Measurements from ENCODE around the gene MTCH2. TPM values are rescaled to one million over a fixed set of nuclear protein-coding genes. Genes with fewer than 3 reads are reported as not detected.

MTCH2 gene
- polyA plus RNA-seq, 4 donors, result 103 to 149 (median 127) TPM

DNA sequence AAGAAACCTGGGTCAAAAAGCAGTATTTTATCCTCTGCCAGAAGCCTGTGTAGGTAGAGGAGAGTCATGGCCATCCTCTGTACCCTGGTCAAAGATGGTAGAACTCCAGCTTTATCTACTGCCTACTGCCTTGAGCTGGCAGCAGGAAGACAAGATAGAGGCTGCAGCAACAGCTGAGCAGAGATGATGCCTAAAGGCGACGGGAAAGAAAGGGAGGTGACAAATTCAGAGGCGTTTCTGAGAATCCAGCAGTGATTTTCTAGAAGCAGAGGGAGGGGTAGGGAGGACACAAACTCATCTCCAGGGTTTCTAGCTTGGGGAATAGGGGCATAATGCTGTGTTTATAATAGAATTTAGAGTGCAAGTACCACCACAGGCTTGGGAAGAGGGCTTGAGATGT is 32.7 kb downstream of the MTCH2 start:
- no peaks in the 10 kb centered on the region for H3K27me3 ChIP-seq (ENCODE audit: control insufficient read depth in 3 of 3, insufficient read depth in 3 of 3, low read length in 3 of 3)
- WGBS, 3 donors, result 78 to 90% (median 80%) methylated on average over 3 of the region's 3 CpGs
- DNase-seq (no peak), FAIRE-seq (no peak)
- H3K36me3 ChIP-seq (ENCODE audit: control insufficient read depth in 3 of 3, insufficient read depth in 2 of 3, low read depth in 1 of 3, low read length in 3 of 3), result peaks cover 2 to 19% (median 6%) of the 10 kb centered on the region in 3 donors
- no peak overlapping the region for H3K27ac ChIP-seq (ENCODE audit: low read depth in 1 of 3, low read length in 2 of 3)
- H3K4me1 ChIP-seq (ENCODE audit: control insufficient read depth in 3 of 3, insufficient read depth in 2 of 3, low read depth in 1 of 3, low read length in 2 of 3), result no peaks in the 10 kb centered on the region
- no peaks in the 10 kb centered on the region for H3K9me3 ChIP-seq (ENCODE audit: control insufficient read depth in 2 of 2, insufficient read depth in 1 of 2, low read depth in 1 of 2, low read length in 1 of 2)
- no peak overlapping the region for H3K4me3 ChIP-seq (ENCODE audit: low read depth in 1 of 3, low read length in 3 of 3)

DNA sequence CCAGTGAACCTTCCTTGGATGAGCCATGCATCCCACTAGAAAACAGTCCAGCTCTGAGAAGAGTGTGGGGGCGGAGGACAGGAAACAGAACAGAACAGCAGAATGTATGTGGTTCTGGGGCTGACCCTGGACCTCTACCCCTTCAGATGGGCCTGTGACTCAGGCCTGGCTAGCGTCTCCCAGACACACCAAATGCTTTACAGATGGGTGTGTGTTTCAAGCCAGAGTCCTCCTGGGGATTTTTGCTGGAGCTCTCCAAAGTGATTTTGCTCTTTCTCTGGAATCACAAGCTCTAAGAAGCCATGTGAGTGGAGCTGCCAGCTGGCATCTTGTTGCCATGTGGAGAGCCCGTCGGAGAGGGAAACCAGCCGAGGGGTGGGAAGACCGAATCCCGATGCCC is 35.0 kb downstream of the MTCH2 start:
- H3K4me3 ChIP-seq (ENCODE audit: low read depth in 1 of 3, low read length in 3 of 3), result no peak overlapping the region
- H3K27me3 ChIP-seq (ENCODE audit: control insufficient read depth in 3 of 3, insufficient read depth in 3 of 3, low read length in 3 of 3), result no peaks in the 10 kb centered on the region
- no peaks in the 10 kb centered on the region for H3K4me1 ChIP-seq (ENCODE audit: control insufficient read depth in 3 of 3, insufficient read depth in 2 of 3, low read depth in 1 of 3, low read length in 2 of 3)
- FAIRE-seq, result no peak
- H3K9me3 ChIP-seq (ENCODE audit: control insufficient read depth in 2 of 2, insufficient read depth in 1 of 2, low read depth in 1 of 2, low read length in 1 of 2), result no peaks in the 10 kb centered on the region
- WGBS, 3 donors, result 81 to 92% (median 90%) methylated on average over 7 of the region's 7 CpGs
- no peak overlapping the region for H3K27ac ChIP-seq (ENCODE audit: low read depth in 1 of 3, low read length in 2 of 3)
- no peak for DNase-seq
- H3K36me3 ChIP-seq (ENCODE audit: control insufficient read depth in 3 of 3, insufficient read depth in 2 of 3, low read depth in 1 of 3, low read length in 3 of 3), result peaks cover 2 to 16% (median 4%) of the 10 kb centered on the region in 3 donors

GRCh38 chr11:47606731-47607130 is 35.6 kb downstream of the MTCH2 start:
- FAIRE-seq, result no peak
- no peak overlapping the region for H3K27ac ChIP-seq (ENCODE audit: low read depth in 1 of 3, low read length in 2 of 3)
- peaks cover 2 to 16% (median 4%) of the 10 kb centered on the region in 3 donors for H3K36me3 ChIP-seq (ENCODE audit: control insufficient read depth in 3 of 3, insufficient read depth in 2 of 3, low read depth in 1 of 3, low read length in 3 of 3)
- no peaks in the 10 kb centered on the region for H3K27me3 ChIP-seq (ENCODE audit: control insufficient read depth in 3 of 3, insufficient read depth in 3 of 3, low read length in 3 of 3)
- H3K9me3 ChIP-seq (ENCODE audit: control insufficient read depth in 2 of 2, insufficient read depth in 1 of 2, low read depth in 1 of 2, low read length in 1 of 2), result no peaks in the 10 kb centered on the region
- WGBS, 3 donors, result 63 to 72% (median 65%) methylated on average over 5 of the region's 5 CpGs
- H3K4me3 ChIP-seq (ENCODE audit: low read depth in 1 of 3, low read length in 3 of 3), result no peak overlapping the region
- H3K4me1 ChIP-seq (ENCODE audit: control insufficient read depth in 3 of 3, insufficient read depth in 2 of 3, low read depth in 1 of 3, low read length in 2 of 3), result no peaks in the 10 kb centered on the region
- no peak for DNase-seq

GRCh38 chr11:47605921-47606320 is 36.4 kb downstream of the MTCH2 start:
- Histone ChIP-seq H3K4me1 (ENCODE audit: control insufficient read depth in 3 of 3, insufficient read depth in 2 of 3, low read depth in 1 of 3, low read length in 2 of 3) (no peaks in the 10 kb centered on the region), H3K4me3 (ENCODE audit: low read depth in 1 of 3, low read length in 3 of 3) (no peak overlapping the region), H3K9me3 (ENCODE audit: control insufficient read depth in 2 of 2, insufficient read depth in 1 of 2, low read depth in 1 of 2, low read length in 1 of 2) (no peaks in the 10 kb centered on the region), H3K27ac (ENCODE audit: low read depth in 1 of 3, low read length in 2 of 3) (no peak overlapping the region), H3K27me3 (ENCODE audit: control insufficient read depth in 3 of 3, insufficient read depth in 3 of 3, low read length in 3 of 3) (no peaks in the 10 kb centered on the region), H3K36me3 (ENCODE audit: control insufficient read depth in 3 of 3, insufficient read depth in 2 of 3, low read depth in 1 of 3, low read length in 3 of 3) (peaks cover 2 to 11% (median 4%) of the 10 kb centered on the region in 3 donors)
- no peak for FAIRE-seq
- DNase-seq, result no peak
- WGBS, 3 donors, result 89 to 91% (median 89%) methylated on average over 3 of the region's 3 CpGs

- Histone ChIP-seq H3K27me3 (ENCODE audit: control insufficient read depth in 3 of 3, insufficient read depth in 3 of 3, low read length in 3 of 3) (no peaks in the 10 kb centered on the region), H3K36me3 (ENCODE audit: control insufficient read depth in 3 of 3, insufficient read depth in 2 of 3, low read depth in 1 of 3, low read length in 3 of 3) (peaks cover under 1 to 5% (median 2%) of the 10 kb centered on the region in 3 donors), H3K4me1 (ENCODE audit: control insufficient read depth in 3 of 3, insufficient read depth in 2 of 3, low read depth in 1 of 3, low read length in 2 of 3) (no peaks in the 10 kb centered on the region), H3K4me3 (ENCODE audit: low read depth in 1 of 3, low read length in 3 of 3) (no peak overlapping the region), H3K9me3 (ENCODE audit: control insufficient read depth in 2 of 2, insufficient read depth in 1 of 2, low read depth in 1 of 2, low read length in 1 of 2) (no peaks in the 10 kb centered on the region), H3K27ac (ENCODE audit: low read depth in 1 of 3, low read length in 2 of 3) (no peak overlapping the region)
- 93 to 96% (median 94%) methylated on average over 4 of the region's 4 CpGs for WGBS, 3 donors
- DNase-seq (no peak), FAIRE-seq (no peak)
Measured at GRCh38 chr11:47603295-47603694, 39.1 kb downstream of the MTCH2 start.

- whole genome bisulfite sequencing, 3 donors, result 76 to 89% (median 87%) methylated on average over 4 of the region's 4 CpGs
- Histone ChIP-seq H3K27me3 (ENCODE audit: control insufficient read depth in 3 of 3, insufficient read depth in 3 of 3, low read length in 3 of 3) (peaks cover 0 to 6% (median 0%) of the 10 kb centered on the region in 3 donors), H3K36me3 (ENCODE audit: control insufficient read depth in 3 of 3, insufficient read depth in 2 of 3, low read depth in 1 of 3, low read length in 3 of 3) (peaks cover 0 to 2% (median 0%) of the 10 kb centered on the region in 3 donors), H3K9me3 (ENCODE audit: control insufficient read depth in 2 of 2, insufficient read depth in 1 of 2, low read depth in 1 of 2, low read length in 1 of 2) (no peaks in the 10 kb centered on the region), H3K27ac (ENCODE audit: low read depth in 1 of 3, low read length in 2 of 3) (no peak overlapping the region), H3K4me1 (ENCODE audit: control insufficient read depth in 3 of 3, insufficient read depth in 2 of 3, low read depth in 1 of 3, low read length in 2 of 3) (no peaks in the 10 kb centered on the region), H3K4me3 (ENCODE audit: low read depth in 1 of 3, low read length in 3 of 3) (no peak overlapping the region)
- FAIRE-seq (no peak), DNase-seq (no peak)
Measured at GRCh38 chr11:47599902-47600301, 42.5 kb downstream of the MTCH2 start.

- Histone ChIP-seq H3K9me3 (ENCODE audit: control insufficient read depth in 2 of 2, insufficient read depth in 1 of 2, low read depth in 1 of 2, low read length in 1 of 2) (no peaks in the 10 kb centered on the region), H3K4me1 (ENCODE audit: control insufficient read depth in 3 of 3, insufficient read depth in 2 of 3, low read depth in 1 of 3, low read length in 2 of 3) (peaks cover 0 to 9% (median 0%) of the 10 kb centered on the region in 3 donors), H3K27ac (ENCODE audit: low read depth in 1 of 3, low read length in 2 of 3) (no peak overlapping the region), H3K27me3 (ENCODE audit: control insufficient read depth in 3 of 3, insufficient read depth in 3 of 3, low read length in 3 of 3) (peaks cover 0 to 40% (median 10%) of the 10 kb centered on the region in 3 donors), H3K4me3 (ENCODE audit: low read depth in 1 of 3, low read length in 3 of 3) (no peak overlapping the region), H3K36me3 (ENCODE audit: control insufficient read depth in 3 of 3, insufficient read depth in 2 of 3, low read depth in 1 of 3, low read length in 3 of 3) (peaks cover 0 to 2% (median 0%) of the 10 kb centered on the region in 3 donors)
- DNase-seq (no peak), FAIRE-seq (no peak)
- WGBS, 3 donors, result 98 to 100% (median 100%) methylated on average over 1 of the region's 1 CpG
Measured at GRCh38 chr11:47595967-47596366, 46.4 kb downstream of the MTCH2 start.

DNA sequence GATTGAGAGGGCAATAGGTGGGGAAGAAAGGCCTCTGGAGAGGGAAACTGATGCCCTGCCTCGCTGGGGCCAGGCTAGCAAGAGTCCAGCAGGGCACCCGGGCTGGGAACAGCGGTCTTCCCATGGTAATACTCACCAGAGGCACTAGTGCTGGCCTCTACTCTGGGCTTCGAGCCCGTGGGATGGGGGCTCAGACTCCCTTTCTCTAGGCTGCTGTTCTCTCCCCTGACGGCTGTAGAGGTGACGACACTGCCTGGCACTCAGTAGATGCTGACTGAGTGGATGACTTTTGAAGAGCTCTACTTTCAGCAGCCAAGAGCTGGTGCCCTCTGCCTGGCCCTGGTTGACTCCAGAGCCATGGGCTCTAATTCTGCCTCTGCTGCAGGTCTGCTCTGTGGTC is 47.3 kb downstream of the MTCH2 start:
- Histone ChIP-seq H3K27ac (ENCODE audit: low read depth in 1 of 3, low read length in 2 of 3) (no peak overlapping the region), H3K4me3 (ENCODE audit: low read depth in 1 of 3, low read length in 3 of 3) (no peak overlapping the region), H3K4me1 (ENCODE audit: control insufficient read depth in 3 of 3, insufficient read depth in 2 of 3, low read depth in 1 of 3, low read length in 2 of 3) (peaks cover 0 to 9% (median 0%) of the 10 kb centered on the region in 3 donors), H3K9me3 (ENCODE audit: control insufficient read depth in 2 of 2, insufficient read depth in 1 of 2, low read depth in 1 of 2, low read length in 1 of 2) (no peaks in the 10 kb centered on the region), H3K27me3 (ENCODE audit: control insufficient read depth in 3 of 3, insufficient read depth in 3 of 3, low read length in 3 of 3) (peaks cover 0 to 40% (median 10%) of the 10 kb centered on the region in 3 donors), H3K36me3 (ENCODE audit: control insufficient read depth in 3 of 3, insufficient read depth in 2 of 3, low read depth in 1 of 3, low read length in 3 of 3) (peaks cover 0 to 1% (median 0%) of the 10 kb centered on the region in 3 donors)
- WGBS, 3 donors, result 60 to 70% (median 65%) methylated on average over 7 of the region's 7 CpGs
- FAIRE-seq, result no peak
- DNase-seq, result no peak

Data from small intestine (tissue), 7 donors.